GM06990 (cell line): Measurements from ENCODE around the gene SHD.

Source experiments
- DNase-seq: peaks from one replicate; pipeline ENCODE4 v3.0.0-alpha.2; 2011; ENCODE audit not compliant: insufficient read length; ENCODE audit errors: extremely low read depth
- H3K27me3 ChIP-seq: replicated peaks from 2 replicates; pipeline ENCODE4 v1.6.0; 2011; ENCODE audit warnings: low read length; ENCODE audit not compliant: control insufficient read depth, insufficient read depth
- H3K36me3 ChIP-seq: 2 replicates; pipeline ENCODE4 v1.5.1; 2011; ENCODE audit warnings: low read length; ENCODE audit not compliant: control insufficient read depth, insufficient read depth
- H3K4me3 ChIP-seq: replicated peaks from 2 replicates; pipeline ENCODE4 v1.5.1; 2011; ENCODE audit warnings: low read depth, mild to moderate bottlenecking, control low read depth, low read length
- CTCF ChIP-seq: IDR thresholded peaks from 2 replicates; pipeline ENCODE4 v1.5.1; 2011; ENCODE audit warnings: low read length, control low read depth, mild to moderate bottlenecking, inconsistent platforms; ENCODE audit not compliant: insufficient read depth, poor library complexity, severe bottlenecking

SHD gene

DNA sequence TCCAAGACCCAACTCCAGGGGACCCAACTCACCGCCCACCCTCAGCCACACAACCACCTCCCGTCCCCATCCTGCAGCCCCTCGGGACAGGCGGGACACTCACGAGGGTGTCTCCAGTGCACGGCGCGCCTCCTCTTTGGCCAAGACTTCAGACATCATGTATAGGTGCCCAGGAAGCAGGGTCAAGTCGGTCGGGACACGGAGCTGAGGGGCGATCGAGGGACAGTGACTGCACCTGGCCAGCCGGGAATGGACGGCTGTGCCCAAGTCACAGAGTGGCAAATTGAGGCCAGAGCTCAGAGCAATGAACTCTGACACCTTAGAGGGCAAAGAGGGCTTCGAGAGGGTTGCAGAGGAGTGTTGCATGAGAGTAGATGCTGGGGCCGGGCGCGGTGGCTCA, 50.8 kb downstream of the SHD start:
- Histone ChIP-seq H3K4me3 (no peak overlapping the region), H3K36me3 (no peaks in the 10 kb centered on the region), H3K27me3 (no peaks in the 10 kb centered on the region)
- no peak for TF ChIP-seq CTCF
- DNase-seq = no peak

DNA sequence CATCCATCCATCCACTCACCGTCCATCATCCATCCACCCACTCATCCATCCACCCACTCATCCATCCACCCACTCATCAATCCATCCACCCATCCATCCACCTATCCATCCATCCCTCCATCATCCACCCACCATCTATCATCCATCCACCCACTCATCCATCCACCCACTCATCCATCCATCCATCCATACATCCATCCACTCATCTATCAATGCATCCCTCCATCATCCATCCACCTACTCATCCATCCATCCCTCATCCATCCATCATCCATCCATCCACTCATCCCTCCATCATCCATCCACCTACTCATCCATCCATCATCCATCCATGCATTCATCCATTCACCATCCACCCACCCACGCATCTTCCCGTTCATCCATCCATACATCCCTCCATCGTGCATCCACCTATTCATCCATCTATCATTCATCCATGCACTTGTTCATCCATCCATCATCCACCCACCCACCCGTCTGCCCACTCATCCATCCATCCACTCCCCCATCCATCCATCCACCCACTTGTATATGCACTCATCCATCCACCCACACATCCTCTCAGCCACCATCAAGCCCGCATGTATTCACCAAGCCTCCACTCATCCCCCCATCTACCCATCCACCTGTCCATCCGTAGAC, 56.0 kb downstream of the SHD start:
- Histone ChIP-seq H3K27me3 (no peaks in the 10 kb centered on the region), H3K4me3 (no peak overlapping the region), H3K36me3 (no peaks in the 10 kb centered on the region)
- no peak for TF ChIP-seq CTCF
- DNase-seq = no peak

- TF ChIP-seq CTCF = no peak
- no peak for DNase-seq
- Histone ChIP-seq H3K4me3 (peak overlapping the region; percentile 61), H3K27me3 (no peaks in the 10 kb centered on the region), H3K36me3 (no peaks in the 10 kb centered on the region)
Measured at GRCh38 chr19:4337906-4338440, 58.9 kb downstream of the SHD start.

DNA sequence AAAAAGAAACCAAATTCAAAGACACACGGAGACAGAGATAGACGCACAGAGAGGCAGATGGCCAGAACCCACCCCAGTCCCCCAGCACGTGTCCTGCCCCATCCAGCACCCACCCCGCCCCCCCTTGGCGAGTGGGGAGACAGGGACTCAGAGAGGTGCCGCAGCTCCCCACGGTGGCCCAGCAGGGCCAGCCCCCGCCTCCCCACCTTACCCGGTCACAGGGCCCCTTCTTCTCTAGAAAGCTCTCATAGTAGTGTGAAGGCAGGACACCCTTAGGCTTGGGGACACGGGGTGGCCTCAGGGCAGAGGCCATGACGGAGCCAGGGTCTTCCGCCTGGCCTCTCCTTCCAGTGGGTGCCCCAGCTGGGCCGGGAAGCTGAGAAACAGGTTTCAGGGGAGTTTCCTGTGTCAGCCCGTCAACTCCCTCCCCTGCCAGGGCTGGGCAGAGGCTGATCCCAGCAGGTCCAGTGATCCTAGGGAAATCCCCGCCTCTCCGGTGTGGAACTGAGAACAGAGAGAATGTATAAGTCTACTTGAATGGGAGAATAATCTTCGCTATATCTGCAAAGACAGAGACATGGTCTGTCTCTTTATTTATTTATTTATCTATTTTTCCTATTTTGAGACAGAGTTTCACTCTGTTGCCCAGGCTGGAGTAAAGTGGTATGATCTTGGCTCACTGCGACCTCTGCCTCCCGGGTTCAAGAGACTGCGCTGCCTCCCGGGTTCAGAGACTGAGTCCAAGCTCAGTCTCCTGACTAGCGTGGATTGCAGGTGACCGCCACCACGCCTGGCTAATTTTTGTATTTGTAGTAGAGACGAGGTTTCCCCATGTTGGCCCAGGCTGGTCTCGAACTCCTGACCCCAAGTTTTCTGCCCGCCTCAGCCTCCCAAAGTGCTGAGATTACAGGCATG, 59.6 kb downstream of the SHD start, which contains the start of gene STAP2:
TSS of gene STAP2 (minus strand) at position 387 of the 915 bp plus-strand sequence. CDS start at position 313, 74 bp downstream.
- H3K27me3 ChIP-seq = no peaks in the 10 kb centered on the region
- H3K36me3 ChIP-seq = no peaks in the 10 kb centered on the region
- no peak for TF ChIP-seq CTCF
- DNase-seq = no peak
- peak within 1 kb of the TSS; percentile 61 for H3K4me3 ChIP-seq
